Measurements from ENCODE around the gene TSBP1. TPM values are rescaled to one million over a fixed set of nuclear protein-coding genes. Genes with fewer than 3 reads are reported as not detected.
"Not testable (repeated sequence)": the region's sequence is repeated elsewhere in the genome, so short reads cannot be mapped to it uniquely, and the experiment has no call there.

TSBP1 gene
- total RNA-seq, 2 donors from 2014 or later, result not detected

- Histone ChIP-seq H3K4me3 (no peak overlapping the region), H3K4me1 (no peaks in the 10 kb centered on the region)
These were observed 1.2 kb downstream of the TSBP1 start for GRCh38 chr6:32370505-32370904.

GRCh38 chr6:32369660-32370059 is 2.0 kb downstream of the TSBP1 start:
- Histone ChIP-seq H3K4me1 (no peaks in the 10 kb centered on the region), H3K4me3 (no peak overlapping the region), H3K27me3 (no peaks in the 10 kb centered on the region), H3K9me3 (no peaks in the 10 kb centered on the region), H3K36me3 (no peaks in the 10 kb centered on the region), H3K27ac (no peak overlapping the region)
- TF ChIP-seq, protein P1, sequence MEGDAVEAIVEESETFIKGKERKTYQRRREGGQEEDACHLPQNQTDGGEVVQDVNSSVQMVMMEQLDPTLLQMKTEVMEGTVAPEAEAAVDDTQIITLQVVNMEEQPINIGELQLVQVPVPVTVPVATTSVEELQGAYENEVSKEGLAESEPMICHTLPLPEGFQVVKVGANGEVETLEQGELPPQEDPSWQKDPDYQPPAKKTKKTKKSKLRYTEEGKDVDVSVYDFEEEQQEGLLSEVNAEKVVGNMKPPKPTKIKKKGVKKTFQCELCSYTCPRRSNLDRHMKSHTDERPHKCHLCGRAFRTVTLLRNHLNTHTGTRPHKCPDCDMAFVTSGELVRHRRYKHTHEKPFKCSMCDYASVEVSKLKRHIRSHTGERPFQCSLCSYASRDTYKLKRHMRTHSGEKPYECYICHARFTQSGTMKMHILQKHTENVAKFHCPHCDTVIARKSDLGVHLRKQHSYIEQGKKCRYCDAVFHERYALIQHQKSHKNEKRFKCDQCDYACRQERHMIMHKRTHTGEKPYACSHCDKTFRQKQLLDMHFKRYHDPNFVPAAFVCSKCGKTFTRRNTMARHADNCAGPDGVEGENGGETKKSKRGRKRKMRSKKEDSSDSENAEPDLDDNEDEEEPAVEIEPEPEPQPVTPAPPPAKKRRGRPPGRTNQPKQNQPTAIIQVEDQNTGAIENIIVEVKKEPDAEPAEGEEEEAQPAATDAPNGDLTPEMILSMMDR (IDR thresholded peaks at IDR 0.05), result no peak
- no peak for DNase-seq (ENCODE audit: low spot score)

More at GRCh38 chr6:32370505-32370904, 1.2 kb downstream of the TSBP1 start:
- Histone ChIP-seq H3K27ac (no peak overlapping the region), H3K9me3 (no peaks in the 10 kb centered on the region), H3K36me3 (no peaks in the 10 kb centered on the region), H3K27me3 (no peaks in the 10 kb centered on the region)
- TF ChIP-seq, protein P1 (IDR thresholded peaks at IDR 0.05), result no peak
- no peak for DNase-seq (ENCODE audit: low spot score)

DNA sequence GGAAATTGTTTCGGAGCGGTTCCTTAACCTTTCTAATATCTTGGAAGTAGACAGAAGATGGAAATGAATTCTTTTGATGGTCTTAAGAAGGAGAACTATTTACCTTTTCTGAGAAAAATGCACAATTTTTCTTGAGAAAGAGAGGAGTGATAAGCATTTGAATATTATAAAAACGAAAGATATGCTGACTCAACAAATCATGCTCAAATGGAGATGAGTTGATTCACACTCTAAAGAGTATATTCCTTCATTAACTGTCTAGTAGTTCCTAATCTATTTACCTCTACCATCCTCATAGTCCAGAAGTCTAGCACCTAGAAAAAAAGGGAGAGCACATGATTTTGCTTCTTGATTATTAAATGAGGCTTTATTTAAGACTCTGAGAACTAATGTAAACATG is 4.1 kb downstream of the TSBP1 start:
- no peaks in the 10 kb centered on the region for H3K27me3 ChIP-seq
- H3K36me3 ChIP-seq, result no peaks in the 10 kb centered on the region
- H3K4me3 ChIP-seq, result no peak overlapping the region
- no peaks in the 10 kb centered on the region for H3K9me3 ChIP-seq
- no peaks in the 10 kb centered on the region for H3K4me1 ChIP-seq
- TF ChIP-seq, protein P1 (IDR thresholded peaks at IDR 0.05), result no peak
- H3K27ac ChIP-seq, result no peak overlapping the region
- no peak for DNase-seq (ENCODE audit: low spot score)

GRCh38 chr6:32359225-32359624 is 12.5 kb downstream of the TSBP1 start:
- not testable (repeated sequence) for H3K27me3 ChIP-seq; H3K4me1 ChIP-seq; H3K4me3 ChIP-seq; H3K9me3 ChIP-seq; H3K36me3 ChIP-seq; DNase-seq (ENCODE audit: low spot score); H3K27ac ChIP-seq

DNA sequence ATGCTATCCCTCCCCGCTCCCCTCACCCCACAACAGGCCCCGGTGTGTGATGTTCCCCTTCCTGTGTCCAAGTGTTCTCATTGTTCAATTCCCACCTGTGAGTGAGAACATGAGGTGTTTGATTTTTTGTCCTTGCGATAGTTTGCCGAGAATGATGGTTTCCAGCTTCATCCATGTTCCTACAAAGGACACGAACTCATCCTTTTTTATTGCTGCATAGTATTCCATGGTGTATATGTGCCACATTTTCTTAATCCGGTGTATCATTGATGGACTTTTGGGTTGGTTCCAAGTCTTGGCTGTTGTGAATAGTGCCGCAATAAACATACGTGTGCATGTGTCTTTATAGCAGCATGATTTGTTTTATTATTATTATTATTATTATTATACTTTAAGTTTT is 13.2 kb downstream of the TSBP1 start:
- not testable (repeated sequence) for H3K27ac ChIP-seq; H3K9me3 ChIP-seq; H3K36me3 ChIP-seq; H3K4me1 ChIP-seq; DNase-seq (ENCODE audit: low spot score); H3K4me3 ChIP-seq; H3K27me3 ChIP-seq

DNA sequence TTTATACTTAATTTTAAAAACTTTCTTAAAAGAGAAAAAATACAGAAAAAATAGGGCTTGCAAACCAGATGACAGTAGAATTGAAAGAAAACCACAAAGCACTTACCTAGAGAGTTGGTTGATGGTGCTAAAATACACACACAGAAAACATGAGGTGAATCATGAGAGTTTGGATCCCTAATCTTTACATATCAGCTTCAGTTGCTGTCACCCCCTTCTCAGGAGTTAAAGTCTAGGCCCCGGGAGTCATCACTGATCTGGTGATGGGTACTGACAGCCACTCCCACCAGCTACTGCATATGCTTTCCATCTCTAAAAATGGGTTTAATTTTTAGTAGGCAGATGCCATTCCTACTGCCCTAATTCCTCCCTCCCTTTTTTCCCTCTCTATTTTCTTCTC is 16.7 kb downstream of the TSBP1 start:
- TF ChIP-seq, protein P1 (IDR thresholded peaks at IDR 0.05), result no peak
- Histone ChIP-seq H3K36me3 (no peaks in the 10 kb centered on the region), H3K27ac (no peak overlapping the region), H3K27me3 (no peaks in the 10 kb centered on the region), H3K9me3 (no peaks in the 10 kb centered on the region), H3K4me3 (no peak overlapping the region), H3K4me1 (no peaks in the 10 kb centered on the region)
- DNase-seq (ENCODE audit: low spot score), result no peak

DNA sequence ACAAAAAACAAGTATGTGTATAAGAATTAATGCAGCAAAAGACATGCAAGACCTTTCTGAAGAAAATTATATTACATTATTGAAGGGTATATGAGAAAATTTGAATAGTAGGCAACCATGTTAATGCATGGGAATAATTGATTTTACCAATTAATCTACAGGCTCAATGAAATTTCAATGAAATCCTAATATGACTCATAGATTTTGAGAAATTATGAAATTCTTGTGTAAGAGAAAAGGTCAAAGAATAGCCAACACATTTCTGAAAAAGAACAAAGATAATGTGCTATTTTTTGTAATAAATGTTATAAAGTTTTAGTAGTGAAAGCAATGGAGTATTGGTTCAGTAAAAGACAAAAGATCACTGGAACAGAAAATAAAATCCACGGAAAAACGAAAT is 18.4 kb downstream of the TSBP1 start:
- H3K9me3 ChIP-seq, result no peaks in the 10 kb centered on the region

More for the DNA sequence above, 18.4 kb downstream of the TSBP1 start:
- Histone ChIP-seq H3K27ac (no peak overlapping the region), H3K4me3 (no peak overlapping the region), H3K27me3 (no peaks in the 10 kb centered on the region), H3K4me1 (no peaks in the 10 kb centered on the region), H3K36me3 (no peaks in the 10 kb centered on the region)
- no peak for DNase-seq (ENCODE audit: low spot score)
- TF ChIP-seq, protein P1 (IDR thresholded peaks at IDR 0.05), result no peak

Measured in right atrium auricular region (tissue), 2 donors.